WTC11 (cell line): ENCODE results near the gene DMPK. TPM values are rescaled to one million over a fixed set of nuclear protein-coding genes. Genes with fewer than 3 reads are reported as not detected.

Experiments
- ATF2 ChIP-seq: sonication (generic); formaldehyde crosslinking; IDR thresholded peaks from 2 replicates; pipeline ENCODE4 v1.8.1; 2022; ENCODE audit warnings: low read depth, missing genetic modification reagents, borderline replicate concordance
- CBFB ChIP-seq: sonication (generic); formaldehyde crosslinking; IDR thresholded peaks from 2 replicates; pipeline ENCODE4 v1.8.1; 2022; ENCODE audit warnings: mild to moderate bottlenecking, low read depth, missing genetic modification reagents
- CDX4 ChIP-seq: fragments of 250-450 bp; sonication (Bioruptor Pico); IDR thresholded peaks from 2 replicates; pipeline ENCODE4 v1.9.0; 2021; ENCODE audit warnings: moderate library complexity, mild to moderate bottlenecking, inconsistent platforms, borderline replicate concordance
- CREB1 ChIP-seq: sonication (generic); formaldehyde crosslinking; IDR thresholded peaks from 2 replicates; pipeline ENCODE4 v1.8.0; 2023; ENCODE audit warnings: mild to moderate bottlenecking, missing genetic modification reagents
- CTCF ChIP-seq: fragments of 200-600 bp; IDR thresholded peaks from 2 replicates; pipeline ENCODE4 v1.8.0; 2022; ENCODE audit warnings: antibody characterized with exemption
- EMX1 ChIP-seq: fragments of 250-450 bp; sonication (Bioruptor Pico); IDR thresholded peaks from 2 replicates; pipeline ENCODE4 v1.8.0; 2021; ENCODE audit warnings: mild to moderate bottlenecking
- FOXK1 ChIP-seq: sonication (generic); formaldehyde crosslinking; IDR thresholded peaks from 2 replicates; pipeline ENCODE4 v1.8.0; 2022; ENCODE audit warnings: mild to moderate bottlenecking, moderate library complexity, missing genetic modification reagents
- FOXP1 ChIP-seq: sonication (generic); formaldehyde crosslinking; IDR thresholded peaks from 2 replicates; pipeline ENCODE4 v1.8.0; 2022; ENCODE audit warnings: missing genetic modification reagents, mild to moderate bottlenecking, moderate library complexity, borderline replicate concordance
- FOXP4 ChIP-seq: sonication (generic); formaldehyde crosslinking; IDR thresholded peaks from 2 replicates; pipeline ENCODE4 v1.8.0; 2022; ENCODE audit warnings: mild to moderate bottlenecking, missing genetic modification reagents
- GRHL2 ChIP-seq: fragments of 250-450 bp; sonication (Bioruptor Pico); IDR thresholded peaks from 2 replicates; pipeline ENCODE4 v1.8.0; 2022; ENCODE audit warnings: mild to moderate bottlenecking, moderate library complexity; ENCODE audit not compliant: insufficient replicate concordance, severe bottlenecking
- IRF1 ChIP-seq: sonication (generic); formaldehyde crosslinking; IDR thresholded peaks from 2 replicates; pipeline ENCODE4 v1.8.0; 2023; ENCODE audit warnings: missing genetic modification reagents
- IRF2 ChIP-seq: sonication (generic); formaldehyde crosslinking; IDR thresholded peaks from 2 replicates; pipeline ENCODE4 v1.8.0; 2022; ENCODE audit warnings: low read depth, missing genetic modification reagents, borderline replicate concordance
- JUN ChIP-seq: sonication (generic); formaldehyde crosslinking; IDR thresholded peaks from 2 replicates; pipeline ENCODE4 v1.8.0; 2023; ENCODE audit warnings: mild to moderate bottlenecking, missing genetic modification reagents
- KAT7 ChIP-seq: sonication (generic); formaldehyde crosslinking; IDR thresholded peaks from 2 replicates; pipeline ENCODE4 v1.8.1; 2023; ENCODE audit warnings: missing genetic modification reagents, mild to moderate bottlenecking, borderline replicate concordance
- MYBL2 ChIP-seq: sonication (generic); formaldehyde crosslinking; IDR thresholded peaks from 2 replicates; pipeline ENCODE4 v1.8.1; 2023; ENCODE audit warnings: mild to moderate bottlenecking, moderate library complexity, missing genetic modification reagents
- NFE2L1 ChIP-seq: sonication (generic); formaldehyde crosslinking; IDR thresholded peaks from 2 replicates; pipeline ENCODE4 v1.8.1; 2023; ENCODE audit warnings: missing genetic modification reagents
- NR2C2 ChIP-seq: sonication (generic); formaldehyde crosslinking; IDR thresholded peaks from 2 replicates; pipeline ENCODE4 v1.8.0; 2022; ENCODE audit warnings: mild to moderate bottlenecking, missing genetic modification reagents
- PRDM15 ChIP-seq: sonication (generic); formaldehyde crosslinking; IDR thresholded peaks from 2 replicates; pipeline ENCODE4 v1.8.0; 2022; ENCODE audit warnings: missing genetic modification reagents
- TP53 ChIP-seq: sonication (generic); formaldehyde crosslinking; IDR thresholded peaks from 2 replicates; pipeline ENCODE4 v1.8.1; 2023; ENCODE audit warnings: mild to moderate bottlenecking, missing genetic modification reagents
- ZNF263 ChIP-seq: sonication (generic); formaldehyde crosslinking; IDR thresholded peaks from 2 replicates; pipeline ENCODE4 v1.8.1; 2022; ENCODE audit warnings: low read depth, mild to moderate bottlenecking, moderate library complexity, missing genetic modification reagents
- ZNF671 ChIP-seq: fragments of 250-450 bp; sonication (Bioruptor Pico); IDR thresholded peaks from 2 replicates; pipeline ENCODE4 v1.8.0; 2021; ENCODE audit warnings: mild to moderate bottlenecking
- total RNA-seq: library from RNA; stranded (reverse); gene quantifications from 3 replicates; pipeline ENCODE4 v1.2.3, GENCODE V29; 2021
- TF ChIP-seq, protein P1 (sequence below): sonication (generic); formaldehyde crosslinking; IDR thresholded peaks from 2 replicates; pipeline ENCODE4 v1.8.0; 2022; ENCODE audit warnings: mild to moderate bottlenecking, missing genetic modification reagents
- TF ChIP-seq, protein P2 (sequence below): sonication (generic); formaldehyde crosslinking; IDR thresholded peaks from 2 replicates; pipeline ENCODE4 v1.8.1; 2022; ENCODE audit warnings: low read depth, mild to moderate bottlenecking, moderate library complexity, missing genetic modification reagents, borderline replicate concordance
- TF ChIP-seq, protein P3 (sequence below): sonication (generic); formaldehyde crosslinking; IDR thresholded peaks from 2 replicates; pipeline ENCODE4 v1.8.0; 2022; ENCODE audit warnings: mild to moderate bottlenecking, missing genetic modification reagents

Gene DMPK
- total RNA-seq, 1 experiment from 2014 or later: 42.7 TPM

- TF ChIP-seq ZNF671: no peak
- TF ChIP-seq, protein P1, sequence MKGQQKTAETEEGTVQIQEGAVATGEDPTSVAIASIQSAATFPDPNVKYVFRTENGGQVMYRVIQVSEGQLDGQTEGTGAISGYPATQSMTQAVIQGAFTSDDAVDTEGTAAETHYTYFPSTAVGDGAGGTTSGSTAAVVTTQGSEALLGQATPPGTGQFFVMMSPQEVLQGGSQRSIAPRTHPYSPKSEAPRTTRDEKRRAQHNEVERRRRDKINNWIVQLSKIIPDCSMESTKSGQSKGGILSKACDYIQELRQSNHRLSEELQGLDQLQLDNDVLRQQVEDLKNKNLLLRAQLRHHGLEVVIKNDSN: no peak
- no peak; the same call in 1 of the 2 replicates for TF ChIP-seq CREB1
- no peak for TF ChIP-seq KAT7
- no peak for TF ChIP-seq FOXP4 (CRISPR knock-in tag)
- no peak for TF ChIP-seq GRHL2 (CRISPR knock-in tag)
- TF ChIP-seq TP53 (CRISPR knock-in tag): no peak
- no peak for TF ChIP-seq PRDM15 (CRISPR knock-in tag)
- no peak for TF ChIP-seq CDX4 (CRISPR knock-in tag)
- TF ChIP-seq MYBL2 (CRISPR knock-in tag): 0 out of 2 replicates have a peak, but pooled peaks have one; percentile 27
- TF ChIP-seq IRF2 (CRISPR knock-in tag): 0 out of 2 replicates have a peak, but pooled peaks have one; percentile 32
- no peak for TF ChIP-seq JUN
- peak; percentile 3; the same call in 1 of the 2 replicates for TF ChIP-seq FOXP1 (CRISPR knock-in tag)
- TF ChIP-seq NR2C2: no peak
- TF ChIP-seq ATF2 (CRISPR knock-in tag): no peak
- TF ChIP-seq, protein P2, sequence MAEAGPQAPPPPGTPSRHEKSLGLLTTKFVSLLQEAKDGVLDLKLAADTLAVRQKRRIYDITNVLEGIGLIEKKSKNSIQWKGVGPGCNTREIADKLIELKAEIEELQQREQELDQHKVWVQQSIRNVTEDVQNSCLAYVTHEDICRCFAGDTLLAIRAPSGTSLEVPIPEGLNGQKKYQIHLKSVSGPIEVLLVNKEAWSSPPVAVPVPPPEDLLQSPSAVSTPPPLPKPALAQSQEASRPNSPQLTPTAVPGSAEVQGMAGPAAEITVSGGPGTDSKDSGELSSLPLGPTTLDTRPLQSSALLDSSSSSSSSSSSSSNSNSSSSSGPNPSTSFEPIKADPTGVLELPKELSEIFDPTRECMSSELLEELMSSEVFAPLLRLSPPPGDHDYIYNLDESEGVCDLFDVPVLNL: no peak
- TF ChIP-seq ZNF263: no peak
- TF ChIP-seq, protein P3, sequence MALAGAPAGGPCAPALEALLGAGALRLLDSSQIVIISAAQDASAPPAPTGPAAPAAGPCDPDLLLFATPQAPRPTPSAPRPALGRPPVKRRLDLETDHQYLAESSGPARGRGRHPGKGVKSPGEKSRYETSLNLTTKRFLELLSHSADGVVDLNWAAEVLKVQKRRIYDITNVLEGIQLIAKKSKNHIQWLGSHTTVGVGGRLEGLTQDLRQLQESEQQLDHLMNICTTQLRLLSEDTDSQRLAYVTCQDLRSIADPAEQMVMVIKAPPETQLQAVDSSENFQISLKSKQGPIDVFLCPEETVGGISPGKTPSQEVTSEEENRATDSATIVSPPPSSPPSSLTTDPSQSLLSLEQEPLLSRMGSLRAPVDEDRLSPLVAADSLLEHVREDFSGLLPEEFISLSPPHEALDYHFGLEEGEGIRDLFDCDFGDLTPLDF: no peak
- 0 out of 2 replicates have a peak, but pooled peaks have one; percentile 43 for TF ChIP-seq NFE2L1 (CRISPR knock-in tag)
- no peak for TF ChIP-seq CBFB (CRISPR knock-in tag)
- no peak; the same call in 1 of the 2 replicates for TF ChIP-seq EMX1
- no peak for TF ChIP-seq CTCF
- no peak for TF ChIP-seq IRF1 (CRISPR knock-in tag)
- TF ChIP-seq FOXK1 (CRISPR knock-in tag): no peak
These were observed 12.5 kb downstream of the DMPK start (continued) for GRCh38 chr19:45769821-45770191.
